NCI-H2107 treated with DMSO at 0.1 percent for 48 hours (cell line): ENCODE data around the gene MYBPC3.

Experiments
- DNase-seq: peaks from one replicate; lab custom pipeline; 2025; ENCODE audit not compliant: unreplicated experiment; lab: John Stamatoyannopoulos, UW

Gene MYBPC3

DNA sequence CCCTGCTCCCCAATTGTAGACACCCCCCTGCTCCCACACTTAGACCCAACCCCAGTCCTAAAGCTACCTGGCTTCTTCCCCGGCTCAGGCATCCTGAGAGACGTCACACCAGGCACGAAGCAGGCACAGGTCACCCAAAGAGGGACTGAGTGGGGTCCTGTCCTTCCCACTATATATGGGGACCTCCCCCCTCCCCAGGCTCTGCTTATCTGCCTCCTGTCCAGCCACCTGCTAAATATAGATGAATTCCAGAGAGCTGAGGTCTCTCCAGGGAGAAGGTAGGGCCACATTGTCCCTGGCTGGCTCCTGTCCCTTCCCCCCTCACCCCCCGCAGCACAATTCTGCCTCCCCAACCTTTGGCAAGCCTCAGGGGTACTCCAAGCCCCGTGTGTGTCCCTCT lies at the start of gene MYBPC3:
Gene MYBPC3, minus strand, starts transcription at position 147 of the 400 bp plus-strand sequence. Its CDS starts 55 bp downstream, at position 92.
- no peak for DNase-seq

GRCh38 chr11:47400768-47401279 lies 48.3 kb upstream of the MYBPC3 start:
- DNase-seq, result no peak

GRCh38 chr11:47399860-47400767 lies 47.6 kb upstream of the MYBPC3 start:
- DNase-seq, result no peak

DNA sequence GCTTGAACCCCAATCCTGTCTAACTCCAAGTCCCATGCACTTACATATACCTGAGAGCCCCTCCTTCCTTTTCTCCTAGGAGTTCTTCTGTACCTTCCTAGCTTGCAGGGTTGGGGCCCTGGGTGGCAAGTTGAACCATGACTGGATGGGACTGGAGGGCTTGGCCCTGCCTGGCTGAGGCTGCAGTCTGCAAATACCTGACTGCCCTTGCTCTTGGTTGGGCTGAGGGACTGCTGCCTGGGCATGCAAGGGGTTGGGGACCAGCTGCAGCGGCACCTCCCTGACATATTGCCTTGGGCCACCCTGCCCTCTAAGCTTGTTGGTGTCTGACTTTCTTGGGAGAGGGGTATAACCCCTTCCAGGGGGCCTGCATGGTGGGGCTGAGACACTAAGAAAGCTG lies 46.0 kb upstream of the MYBPC3 start:
- no peak for DNase-seq

DNA sequence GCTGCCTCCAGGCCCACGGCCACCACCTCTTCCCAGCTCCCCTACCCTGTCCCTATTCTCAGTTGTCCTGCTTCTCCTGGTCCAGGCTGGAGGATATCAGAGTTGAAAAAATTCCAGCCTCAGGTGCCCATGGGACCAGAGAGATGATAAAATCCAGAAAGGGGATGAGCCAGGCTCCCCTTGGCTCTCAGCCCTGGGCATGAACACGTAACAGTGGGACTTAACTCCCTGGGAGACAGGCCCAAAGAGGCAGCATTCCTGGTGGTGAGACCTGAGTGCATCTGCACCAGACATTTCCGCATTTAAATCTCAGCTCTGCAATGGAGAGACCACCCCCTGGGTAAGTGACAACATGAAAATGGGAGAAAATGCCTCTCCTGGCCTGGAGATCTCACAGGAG lies 45.5 kb upstream of the MYBPC3 start:
- no peak for DNase-seq

DNA sequence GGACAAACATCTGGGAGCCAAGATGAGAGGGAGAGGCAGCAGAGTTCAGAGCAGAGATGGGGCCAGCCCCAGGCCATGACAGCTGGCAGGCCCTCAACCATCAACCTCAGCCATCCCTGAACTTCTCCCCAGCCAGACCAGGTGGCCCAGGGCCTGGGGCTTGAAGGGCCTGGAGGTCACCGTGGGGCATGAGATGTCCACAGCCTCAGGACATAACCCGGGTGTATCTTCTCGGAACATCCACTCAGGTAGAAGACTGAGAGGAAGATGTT lies 43.5 kb upstream of the MYBPC3 start:
- no peak for DNase-seq

- no peak for DNase-seq
These were observed 42.9 kb upstream of the MYBPC3 start for GRCh38 chr11:47395223-47396048.

- no peak for DNase-seq
These were observed 42.1 kb upstream of the MYBPC3 start for GRCh38 chr11:47394322-47395222.

GRCh38 chr11:47394050-47394321 lies 41.5 kb upstream of the MYBPC3 start:
- no peak for DNase-seq

GRCh38 chr11:47393163-47394049 lies 40.9 kb upstream of the MYBPC3 start:
- no peak for DNase-seq

- no peak for DNase-seq
These were observed 40.2 kb upstream of the MYBPC3 start for GRCh38 chr11:47392546-47393162.

DNA sequence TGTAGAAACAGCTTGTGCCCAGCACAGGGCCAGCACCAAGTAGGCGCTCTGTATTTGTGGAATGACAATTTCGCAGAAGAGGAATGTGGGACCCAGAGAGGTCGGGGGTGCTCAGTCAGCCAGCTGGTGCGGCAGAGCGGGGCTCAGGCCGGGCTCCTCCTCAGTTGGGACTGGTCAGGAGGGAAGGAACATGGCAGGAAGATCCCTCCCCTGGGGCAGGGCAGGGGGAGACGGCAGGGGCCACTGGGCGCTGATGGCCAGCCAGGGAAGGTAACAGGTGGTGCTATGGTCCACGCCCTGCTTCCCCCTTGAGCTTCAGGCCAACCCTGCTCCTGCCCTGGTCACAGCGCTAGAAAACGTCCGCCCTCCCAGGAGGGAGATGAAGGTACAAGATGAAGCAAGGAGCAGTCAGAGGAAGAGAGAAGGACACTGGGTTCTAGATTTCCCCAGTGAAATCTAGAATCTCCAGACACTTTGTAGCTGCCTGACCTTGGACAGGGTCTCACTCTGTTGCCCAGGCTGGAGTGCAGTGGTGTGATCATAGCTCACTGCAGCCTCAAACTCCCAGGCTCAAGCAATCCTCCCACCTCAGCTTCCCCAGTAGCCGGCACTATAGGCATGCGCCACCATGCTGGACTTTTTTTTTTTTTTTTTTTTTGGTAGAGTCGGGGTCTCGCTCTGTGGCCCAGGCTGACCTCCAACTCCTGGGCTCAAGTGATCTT lies 39.4 kb upstream of the MYBPC3 start:
- DNase-seq, result no peak

DNA sequence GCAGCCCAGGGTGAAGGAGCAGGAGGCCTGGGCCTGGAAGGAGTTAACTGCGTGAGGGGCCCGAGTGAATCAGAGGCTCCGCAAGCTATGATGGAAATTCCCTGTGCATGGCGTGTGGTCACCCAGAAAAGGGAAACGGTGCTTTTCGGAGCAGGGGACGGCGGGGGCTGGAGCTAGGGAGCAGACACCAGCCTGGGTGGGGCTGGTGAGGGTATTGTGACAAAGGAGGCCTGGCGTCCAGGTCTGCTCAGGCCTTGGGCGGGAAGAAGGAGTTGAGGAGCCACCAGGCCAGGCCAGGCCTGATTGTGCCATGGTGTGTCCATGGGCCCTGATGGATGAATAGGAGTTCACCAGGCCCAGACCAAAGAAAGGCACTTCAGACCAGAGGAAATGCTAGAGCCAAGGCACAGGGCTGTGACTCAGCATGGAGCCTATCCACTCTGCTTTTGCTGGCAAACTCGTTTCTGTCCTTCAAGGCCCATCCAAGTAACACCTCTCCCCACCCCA lies 38.6 kb upstream of the MYBPC3 start:
- DNase-seq, result no peak

GRCh38 chr11:47390422-47390760 lies 37.9 kb upstream of the MYBPC3 start:
- DNase-seq, result no peak

- no peak for DNase-seq
These were observed 37.3 kb upstream of the MYBPC3 start for GRCh38 chr11:47389577-47390421.

DNA sequence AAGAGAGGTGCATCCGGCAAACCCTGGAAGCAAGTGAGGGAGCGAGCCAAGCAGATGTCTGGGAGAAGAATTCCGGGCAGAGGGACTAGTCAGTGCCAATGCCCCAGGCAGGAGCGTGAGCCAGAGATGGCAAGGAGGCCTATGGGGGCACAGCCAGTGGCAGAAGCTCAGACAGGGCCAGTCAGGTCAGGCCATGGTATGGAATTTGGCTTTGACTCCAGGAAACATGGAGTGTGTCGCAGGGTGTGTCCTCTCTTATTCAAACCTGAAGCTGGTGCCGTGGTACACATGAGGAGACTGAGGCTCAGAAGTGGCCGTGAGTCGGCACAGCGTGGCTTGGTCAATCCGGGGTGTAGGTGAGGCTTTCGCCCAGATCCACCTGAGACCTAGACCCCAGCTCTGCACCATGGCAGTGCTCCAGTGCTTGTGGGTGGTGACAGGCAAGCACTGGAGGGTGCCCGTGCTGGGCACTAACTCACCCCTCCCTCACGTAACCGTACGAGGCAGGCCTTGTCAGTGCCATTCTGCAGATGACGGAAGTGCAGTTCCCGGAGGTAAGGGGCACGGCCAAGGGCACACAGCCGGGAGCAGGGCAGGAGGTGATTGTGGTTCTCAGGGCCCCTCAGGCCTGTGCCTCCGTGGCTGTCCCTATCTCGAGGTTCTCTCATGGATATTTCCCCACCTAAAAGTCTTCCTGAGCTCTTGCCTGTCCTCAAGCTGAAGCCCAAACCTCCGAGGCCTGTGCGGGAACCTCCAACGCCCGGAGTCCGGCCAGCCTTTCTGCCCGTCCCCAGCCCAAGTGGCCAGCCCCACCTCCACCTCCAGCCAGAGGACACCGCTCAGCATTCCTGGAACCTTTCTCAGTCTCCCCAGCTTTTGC lies 36.4 kb upstream of the MYBPC3 start:
- no peak for DNase-seq
